Activated T-helper 2 cell treated with anti-CD3 and anti-CD28 coated beads, Interferon-gamma antibody, Interleukin-2, Interleukin-4, amounts not matched to agents 10 μg/mL and 5 μg/mL and 100 μg/mL, durations not matched to agents 14 hours and 24 hours and 36 hours (primary cell): ENCODE measurements around the gene LTA. TPM values are rescaled to one million over a fixed set of nuclear protein-coding genes. Genes with fewer than 3 reads are reported as not detected.

ENCODE experiments used
- DNase-seq: peaks from one replicate; pipeline ENCODE4 v3.0.0; 2021; ENCODE audit warnings: low spot score
- H3K27ac Mint-ChIP-seq: one replicate; pipeline ENCODE4 v1.8.0; 2021; ENCODE audit warnings: mixed read lengths
- H3K27me3 Mint-ChIP-seq: one replicate; pipeline ENCODE4 v1.8.0; 2021; ENCODE audit warnings: low read depth, mixed read lengths
- H3K36me3 Mint-ChIP-seq: one replicate; pipeline ENCODE4 v1.8.0; 2021; ENCODE audit warnings: low read depth, mixed read lengths
- H3K4me1 Mint-ChIP-seq: one replicate; pipeline ENCODE4 v1.8.0; 2021; ENCODE audit warnings: low read depth, mixed read lengths
- H3K4me3 Mint-ChIP-seq: one replicate; pipeline ENCODE4 v1.8.0; 2021; ENCODE audit warnings: low read depth, mild to moderate bottlenecking, moderate library complexity, mixed read lengths
- H3K9me3 Mint-ChIP-seq: one replicate; pipeline ENCODE4 v1.8.0; 2021; ENCODE audit warnings: mixed read lengths
- intact Hi-C: fragments of 100-400 bp; cut with micrococcal nuclease; formaldehyde crosslinking; loops from one replicate; pipeline ENCODE4 v1.15.1; 2023
- total RNA-seq: library from RNA; stranded (reverse); gene quantifications from 2 replicates; pipeline ENCODE4 v1.2.3, GENCODE V29; 2022

The LTA gene
- total RNA-seq, 1 donor from 2014 or later: 308 TPM

- no peak overlapping the region for H3K27ac Mint-ChIP-seq
- intact Hi-C loops: no loop called here
- DNase-seq: no peak
- H3K36me3 Mint-ChIP-seq: peaks cover 17% of the 10 kb centered on the region
- H3K4me3 Mint-ChIP-seq: peak overlapping the region; percentile 77
- peaks cover 32% of the 10 kb centered on the region for H3K4me1 Mint-ChIP-seq
- no peaks in the 10 kb centered on the region for H3K27me3 Mint-ChIP-seq
- no peaks in the 10 kb centered on the region for H3K9me3 Mint-ChIP-seq
Measured at GRCh38 chr6:31617010-31617409, 44.9 kb downstream of the LTA start.

GRCh38 chr6:31619805-31620585 lies 47.9 kb downstream of the LTA start:
- Mint-ChIP-seq H3K4me3 (peak overlapping the region; percentile 81), H3K4me1 (peaks cover 39% of the 10 kb centered on the region), H3K9me3 (no peaks in the 10 kb centered on the region), H3K36me3 (peaks cover 44% of the 10 kb centered on the region), H3K27ac (peak overlapping the region; percentile 94), H3K27me3 (no peaks in the 10 kb centered on the region)
- intact Hi-C loops: loop anchor here (1.0 to 2.0 kb wide), 6 partner anchors 32 to 243 kb away; partner anchors contain the start of genes BAG6, DDX39B and NFKBIL1
- peak; percentile 98 for DNase-seq

GRCh38 chr6:31620586-31621319 lies 48.7 kb downstream of the LTA start, which contains the start of gene PRRC2A:
Gene PRRC2A, plus strand, starts transcription at chr6:31620715. Its CDS starts 2,075 bp downstream, at chr6:31622790.
- Mint-ChIP-seq H3K36me3 (peaks cover 51% of the 10 kb centered on the region), H3K4me1 (peaks cover 32% of the 10 kb centered on the region), H3K9me3 (no peaks in the 10 kb centered on the region), H3K27ac (peak within 1 kb of the TSS; percentile 94), H3K27me3 (no peaks in the 10 kb centered on the region), H3K4me3 (peak within 1 kb of the TSS; percentile 94)
- intact Hi-C loops: loop anchor here (1.0 to 2.0 kb wide), 6 partner anchors 32 to 243 kb away; partner anchors contain the start of genes BAG6, DDX39B and NFKBIL1
- no peak for DNase-seq

- H3K9me3 Mint-ChIP-seq: no peaks in the 10 kb centered on the region
- peaks cover 25% of the 10 kb centered on the region for H3K4me1 Mint-ChIP-seq
- no peaks in the 10 kb centered on the region for H3K27me3 Mint-ChIP-seq
- H3K4me3 Mint-ChIP-seq: peak overlapping the region; percentile 94
- intact Hi-C loops: loop anchor here (2.0 kb wide), 1 partner anchor 117 kb away; no protein-coding TSS in a partner anchor
- peak overlapping the region; percentile 93 for H3K27ac Mint-ChIP-seq
- no peak for DNase-seq
- H3K36me3 Mint-ChIP-seq: peaks cover 58% of the 10 kb centered on the region
Measured at GRCh38 chr6:31621320-31621939, 49.3 kb downstream of the LTA start.

- intact Hi-C loops: loop anchor here (2.0 kb wide), 1 partner anchor 117 kb away; no protein-coding TSS in a partner anchor
- peaks cover 59% of the 10 kb centered on the region for H3K36me3 Mint-ChIP-seq
- no peak for DNase-seq
- H3K9me3 Mint-ChIP-seq: no peaks in the 10 kb centered on the region
- H3K4me1 Mint-ChIP-seq: peaks cover 22% of the 10 kb centered on the region
- peak overlapping the region; percentile 94 for H3K4me3 Mint-ChIP-seq
- no peaks in the 10 kb centered on the region for H3K27me3 Mint-ChIP-seq
- H3K27ac Mint-ChIP-seq: peak overlapping the region; percentile 93
Measured at GRCh38 chr6:31621991-31622390, 49.9 kb downstream of the LTA start.

GRCh38 chr6:31622684-31623091 lies 50.6 kb downstream of the LTA start:
- Mint-ChIP-seq H3K4me1 (peaks cover 26% of the 10 kb centered on the region), H3K4me3 (peak overlapping the region; percentile 94), H3K36me3 (peaks cover 66% of the 10 kb centered on the region), H3K27me3 (no peaks in the 10 kb centered on the region), H3K27ac (peak overlapping the region; percentile 93), H3K9me3 (no peaks in the 10 kb centered on the region)
- DNase-seq: no peak
- intact Hi-C loops: no loop called here

Other genes starting within 250 kb of the LTA start
- gene HLA-B, start 215.1 kb upstream of the LTA start, total RNA-seq: 3,580 and 3,693 TPM in 2 replicates
- gene MICA, start 168.7 kb upstream of the LTA start, total RNA-seq: 5.6 and 6.0 TPM in 2 replicates
- 30.6 and 31.5 TPM in 2 replicates for gene MICB, start 74.1 kb upstream of the LTA start, total RNA-seq
- not detected in 2 replicates for gene MCCD1, start 43.3 kb upstream of the LTA start, total RNA-seq
- 579 and 583 TPM in 2 replicates for gene DDX39B, start 30.3 kb upstream of the LTA start, total RNA-seq
- 0.69 and 0.82 TPM in 2 replicates for gene ATP6V1G2, start 25.7 kb upstream of the LTA start, total RNA-seq
- 15.7 and 17.6 TPM in 2 replicates for gene NFKBIL1, start 24.7 kb upstream of the LTA start, total RNA-seq
- gene TNF, start 3.3 kb downstream of the LTA start, total RNA-seq: 94.4 and 96.8 TPM in 2 replicates
- 16.3 and 16.6 TPM in 2 replicates for gene LTB, start 10.1 kb downstream of the LTA start, total RNA-seq
- 10.2 and 14.6 TPM in 2 replicates for gene LST1, start 14.0 kb downstream of the LTA start, total RNA-seq
- gene NCR3, start 20.7 kb downstream of the LTA start, total RNA-seq: 8.0 and 9.3 TPM in 2 replicates
- gene AIF1, start 42.9 kb downstream of the LTA start, total RNA-seq: 71.8 and 78.2 TPM in 2 replicates
- gene PRRC2A, start 48.4 kb downstream of the LTA start, total RNA-seq: 298 and 304 TPM in 2 replicates
- 330 and 335 TPM in 2 replicates for gene BAG6, start 80.4 kb downstream of the LTA start, total RNA-seq
- gene APOM, start 83.6 kb downstream of the LTA start, total RNA-seq: 2.3 and 2.4 TPM in 2 replicates
- gene C6orf47, start 88.5 kb downstream of the LTA start, total RNA-seq: 18.1 and 19.3 TPM in 2 replicates
- 31.5 and 34.7 TPM in 2 replicates for gene GPANK1, start 92.7 kb downstream of the LTA start, total RNA-seq
- 266 and 279 TPM in 2 replicates for gene CSNK2B, start 93.8 kb downstream of the LTA start, total RNA-seq
- 31.0 and 32.1 TPM in 2 replicates for gene LY6G5B, start 97.7 kb downstream of the LTA start, total RNA-seq
- gene LY6G5C, start 108.8 kb downstream of the LTA start, total RNA-seq: 4.6 and 4.8 TPM in 2 replicates
- 51.4 and 52.7 TPM in 2 replicates for gene ABHD16A, start 131.0 kb downstream of the LTA start, total RNA-seq
- gene LY6G6F, start 134.6 kb downstream of the LTA start, total RNA-seq: not detected in 2 replicates
- gene LY6G6D, start 143.1 kb downstream of the LTA start, total RNA-seq: not detected in 2 replicates
- gene LY6G6C, start 149.5 kb downstream of the LTA start, total RNA-seq: not detected in 2 replicates
- not detected in 2 replicates for gene MPIG6B, start 151.1 kb downstream of the LTA start, total RNA-seq
- gene DDAH2, start 157.0 kb downstream of the LTA start, total RNA-seq: 5.8 and 7.7 TPM in 2 replicates
- gene CLIC1, start 164.2 kb downstream of the LTA start, total RNA-seq: 412 and 423 TPM in 2 replicates
- gene MSH5, start 167.7 kb downstream of the LTA start, total RNA-seq: 82.8 and 93.3 TPM in 2 replicates
- 16.4 and 18.9 TPM in 2 replicates for gene SAPCD1, start 190.4 kb downstream of the LTA start, total RNA-seq
- gene VWA7, start 205.0 kb downstream of the LTA start, total RNA-seq: 5.6 and 5.9 TPM in 2 replicates
- gene VARS1, start 223.5 kb downstream of the LTA start, total RNA-seq: 166 and 176 TPM in 2 replicates
- 130 TPM in 2 replicates for gene LSM2, start 234.7 kb downstream of the LTA start, total RNA-seq
- 2.1 and 2.4 TPM in 2 replicates for gene HSPA1L, start 243.0 kb downstream of the LTA start, total RNA-seq
- gene HSPA1A, start 243.3 kb downstream of the LTA start, total RNA-seq: 112 and 118 TPM in 2 replicates